Gastroesophageal sphincter (tissue), 3 donors: ENCODE data around the gene TMEM231.

ENCODE experiments used
- CTCF ChIP-seq, 4 experiments: fragments of 200-600 bp in 2 of 4; fragments of 450-650 bp in 2 of 4; sonication (generic) in 1 of 4; IDR thresholded peaks; one replicate each; pipeline ENCODE4 v1.5.1; 2017 to 2019; ENCODE audit warnings: antibody characterized with exemption in 4 of 4, mild to moderate bottlenecking in 2 of 4, moderate library complexity in 2 of 4
- EP300 ChIP-seq: sonication (generic); formaldehyde crosslinking; IDR thresholded peaks from one replicate; pipeline ENCODE4 v1.6.1; 2017; ENCODE audit warnings: antibody characterized with exemption, mild to moderate bottlenecking
- POLR2A ChIP-seq, 2 donors: fragments of 450-650 bp; IDR thresholded peaks; one replicate each; pipeline ENCODE4 v1.6.1; 2017; ENCODE audit warnings: antibody characterized with exemption in 2 of 2, mild to moderate bottlenecking in 2 of 2, moderate library complexity in 1 of 2

GRCh38 chr16:75501359-75501758 lies 54.7 kb downstream of the TMEM231 start:
- TF ChIP-seq POLR2A (IDR thresholded peaks at IDR 0.05) (no peak), CTCF (IDR thresholded peaks at IDR 0.05) (no peak), EP300 (no peak)
